IPS DF 4.7 (cell line): ENCODE measurements around the gene PPAT.
"Not testable (repeated sequence)": the region's sequence is repeated elsewhere in the genome, so short reads cannot be mapped to it uniquely, and the experiment has no call there.

Experiments
- DNase-seq: peaks from one replicate; pipeline ENCODE4 v3.0.0-alpha.2; 2013; ENCODE audit warnings: low spot score; ENCODE audit errors: extremely low read depth

Gene PPAT

DNA sequence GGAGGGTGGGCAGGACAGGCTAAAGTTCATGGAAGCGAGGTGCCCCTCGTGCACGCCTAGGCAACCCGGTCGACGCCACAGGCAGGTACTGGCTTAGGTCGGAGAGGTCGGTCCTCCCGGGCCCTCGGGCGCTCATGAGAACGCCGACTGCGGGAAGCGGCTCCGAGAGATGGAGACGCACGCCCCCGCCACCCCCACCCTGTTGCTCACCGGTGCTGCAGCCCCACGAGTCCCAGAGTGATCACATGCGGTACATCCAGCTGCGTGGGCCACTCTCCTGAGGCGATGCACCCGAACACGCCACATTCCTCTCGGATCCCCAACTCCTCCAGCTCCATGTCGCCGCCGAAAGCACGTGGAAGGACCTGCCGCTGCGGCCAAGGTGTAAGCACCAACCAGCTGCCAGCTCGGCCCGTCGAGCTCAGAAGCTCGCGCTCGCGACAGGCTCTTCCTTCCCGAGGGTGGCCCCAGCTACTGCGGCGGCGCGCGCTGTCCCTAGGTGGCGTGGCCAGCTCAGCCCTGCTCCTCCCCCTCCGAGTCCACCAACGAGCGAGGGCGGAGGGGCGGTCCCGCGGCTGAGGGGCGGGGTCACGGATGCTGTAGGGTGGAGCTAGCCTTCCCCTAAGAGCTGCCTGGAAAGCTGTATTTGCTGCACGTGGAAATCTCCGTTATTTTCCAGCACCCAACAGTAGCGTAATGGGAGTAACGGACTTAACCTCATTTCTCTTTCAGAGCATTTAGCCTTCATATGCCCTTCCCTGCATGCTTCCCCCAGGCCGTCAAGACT lies at the start of gene PPAT:
Gene PPAT, minus strand, starts transcription at position 476 of the 787 bp plus-strand sequence. Its CDS starts 138 bp downstream, at position 338.
- DNase-seq = peak; percentile 71

DNA sequence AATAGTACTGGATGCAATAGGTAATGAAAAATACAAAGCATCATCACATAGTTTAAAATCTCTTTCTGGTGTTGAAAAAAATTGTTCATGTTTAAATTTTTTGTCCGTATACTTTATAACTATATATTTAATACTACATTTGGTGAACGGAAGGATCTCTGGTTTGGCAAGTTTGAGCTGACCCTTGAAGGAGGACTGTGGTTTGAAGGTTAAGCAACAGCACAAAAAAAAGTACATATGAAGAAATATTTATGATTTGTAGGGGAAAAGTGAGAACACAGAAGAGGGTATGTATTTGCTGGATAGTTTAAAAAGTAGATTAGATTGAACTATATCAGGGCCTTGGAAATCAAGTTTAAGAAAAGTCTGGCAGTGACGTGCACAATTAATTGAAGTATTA lies 45.3 kb upstream of the PPAT start:
- DNase-seq = no peak

DNA sequence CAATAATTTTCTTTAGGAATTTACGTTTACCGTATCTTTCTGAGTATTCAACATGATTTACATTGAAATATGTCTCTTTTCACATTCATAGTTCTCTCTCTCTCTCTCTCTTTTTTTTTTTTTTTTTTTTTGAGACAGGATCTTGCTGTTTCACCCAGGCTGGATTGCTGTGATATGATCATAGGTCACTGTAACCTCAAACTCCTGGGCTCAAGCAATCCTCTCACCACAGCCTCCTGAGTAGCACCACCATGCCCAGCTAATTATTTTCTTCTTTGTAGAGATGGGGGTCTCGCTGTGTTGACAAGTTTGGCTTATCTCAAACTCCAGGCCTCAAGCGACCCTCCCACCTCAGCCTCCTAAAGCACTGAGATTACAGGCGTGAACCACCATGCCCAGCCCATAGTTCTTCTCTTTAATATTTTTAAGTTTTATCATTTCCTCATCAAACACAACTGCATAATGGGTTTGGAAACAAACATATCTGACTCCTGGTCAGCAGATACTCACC lies 41.8 kb upstream of the PPAT start:
- no peak for DNase-seq

DNA sequence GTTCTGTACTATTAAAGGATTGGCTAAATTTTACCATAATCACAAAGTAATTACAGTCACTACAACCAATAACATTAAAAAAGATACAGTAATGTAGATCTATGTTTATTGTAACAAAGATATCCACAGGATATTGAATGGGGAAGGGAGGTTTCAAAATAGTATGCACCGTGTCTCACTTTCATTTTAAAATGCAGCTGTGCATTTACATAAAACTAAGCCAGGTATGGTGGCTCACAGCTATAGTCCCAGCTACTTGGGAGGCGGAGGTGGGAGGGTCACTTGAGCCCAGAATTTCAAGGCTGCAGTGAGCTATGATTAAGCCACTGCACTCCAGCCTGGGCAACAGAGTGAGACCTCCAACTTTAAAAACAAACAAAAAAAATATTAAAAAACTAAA lies 40.5 kb upstream of the PPAT start:
- no peak for DNase-seq

DNA sequence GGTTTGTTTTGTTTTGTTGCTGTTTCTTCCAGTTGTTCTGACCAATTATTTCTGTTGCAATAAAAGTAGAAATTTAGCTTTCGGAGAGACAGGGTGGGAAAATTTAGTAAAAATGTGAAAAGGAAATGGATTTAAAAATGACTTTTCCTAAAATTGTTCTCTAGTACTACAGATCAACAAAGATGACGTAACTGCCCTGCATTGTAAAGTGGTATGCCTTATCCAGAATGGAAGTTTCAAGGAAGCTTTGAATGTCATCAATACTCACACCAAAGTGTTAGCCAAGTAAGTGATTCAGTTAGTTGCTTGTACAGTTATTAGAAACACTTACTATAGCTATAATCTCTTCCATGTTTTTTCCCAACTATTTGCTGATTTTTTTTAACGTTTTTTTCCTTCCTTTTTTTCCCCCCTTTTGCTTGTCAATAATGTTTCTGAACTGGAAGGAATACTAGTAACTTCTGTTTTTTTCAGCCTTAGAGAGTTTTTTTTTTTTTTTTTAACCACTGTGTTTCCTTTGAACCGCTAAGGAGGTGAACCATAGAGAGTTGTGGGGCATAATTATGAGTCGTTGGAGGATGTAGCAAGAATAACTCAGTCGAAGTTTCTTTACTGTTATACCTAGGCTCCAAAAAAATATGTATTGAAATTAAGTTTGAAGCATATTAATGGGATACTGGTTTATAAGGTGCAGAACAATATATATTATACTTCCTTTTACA lies 34.2 kb upstream of the PPAT start:
- no peak for DNase-seq

DNA sequence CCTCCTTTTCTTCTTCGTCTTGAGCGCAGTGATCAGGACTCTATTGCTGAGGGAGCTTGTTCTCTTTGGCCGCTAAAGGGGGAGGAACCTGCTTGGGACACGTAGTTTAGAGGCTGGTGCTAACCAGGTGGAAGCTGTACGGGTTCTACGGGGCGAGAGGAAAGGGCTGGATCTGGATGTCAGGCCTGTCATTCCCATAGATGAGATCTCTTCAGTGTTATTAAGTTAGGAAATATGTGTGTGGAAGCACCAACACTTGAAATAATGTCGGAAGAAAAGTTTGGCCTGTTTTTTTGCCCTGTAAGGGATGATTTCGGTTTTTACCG lies 32.6 kb upstream of the PPAT start:
- no peak for DNase-seq

DNA sequence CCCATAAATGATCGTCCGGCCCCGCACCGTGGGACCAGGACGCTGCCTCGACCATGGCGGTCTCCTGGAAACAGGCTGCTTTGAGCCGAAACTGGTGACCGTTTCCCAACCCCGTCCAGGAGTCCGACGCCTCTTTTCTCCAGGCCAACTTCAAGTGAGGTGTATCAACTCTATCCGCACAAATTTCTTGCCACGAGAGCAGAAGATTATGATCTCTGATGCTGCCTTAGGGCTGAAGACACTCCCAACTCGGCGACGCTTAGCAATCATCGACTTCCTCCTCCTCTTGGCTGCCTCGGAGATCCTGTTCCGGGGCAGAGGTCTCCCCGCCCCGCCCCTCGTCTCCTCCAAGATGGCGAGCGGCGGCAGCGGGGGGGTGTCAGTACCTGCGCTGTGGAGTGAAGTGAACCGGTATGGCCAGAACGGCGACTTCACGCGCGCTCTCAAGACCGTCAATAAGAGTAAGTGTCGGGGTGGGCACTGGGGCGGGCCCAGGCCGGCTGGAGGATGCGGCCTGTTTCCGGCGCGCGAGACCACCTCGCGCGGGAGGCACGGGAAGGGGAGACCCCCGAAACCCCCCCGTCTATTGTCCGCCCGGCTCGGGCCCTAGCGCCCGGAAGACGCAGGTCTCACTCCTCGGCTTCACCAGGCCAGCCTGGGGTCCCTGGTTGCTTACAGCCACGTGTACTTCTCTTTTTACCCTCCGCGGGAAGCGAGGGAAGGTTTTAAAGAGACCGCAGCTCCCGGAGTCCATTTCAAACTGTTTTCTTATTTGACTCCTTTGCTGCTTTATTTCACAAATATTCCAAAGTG lies 32.1 kb upstream of the PPAT start, which contains the start of gene SRP72:
Gene SRP72, plus strand, starts transcription at position 334 of the 813 bp plus-strand sequence. Its CDS starts 19 bp downstream, at position 353.
- DNase-seq = peak; percentile 41

DNA sequence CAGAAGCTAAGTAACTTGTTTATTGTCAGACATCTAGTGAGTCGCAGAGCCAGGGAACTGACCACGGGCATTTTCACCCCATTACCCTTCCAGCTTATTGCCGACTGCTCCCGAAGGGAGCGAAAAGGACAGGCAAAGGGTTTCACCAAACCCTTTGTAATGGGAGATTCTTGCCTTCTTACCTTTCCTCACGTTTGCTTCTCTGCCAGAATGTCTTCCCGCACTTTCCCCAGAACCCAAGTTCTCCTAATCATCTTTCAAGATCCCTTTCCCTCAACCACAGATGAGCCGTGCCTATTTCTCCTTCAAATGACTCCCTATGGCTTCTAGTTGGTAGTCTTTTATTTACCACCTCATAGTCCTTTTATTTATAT lies 31.5 kb upstream of the PPAT start:
- DNase-seq = no peak

DNA sequence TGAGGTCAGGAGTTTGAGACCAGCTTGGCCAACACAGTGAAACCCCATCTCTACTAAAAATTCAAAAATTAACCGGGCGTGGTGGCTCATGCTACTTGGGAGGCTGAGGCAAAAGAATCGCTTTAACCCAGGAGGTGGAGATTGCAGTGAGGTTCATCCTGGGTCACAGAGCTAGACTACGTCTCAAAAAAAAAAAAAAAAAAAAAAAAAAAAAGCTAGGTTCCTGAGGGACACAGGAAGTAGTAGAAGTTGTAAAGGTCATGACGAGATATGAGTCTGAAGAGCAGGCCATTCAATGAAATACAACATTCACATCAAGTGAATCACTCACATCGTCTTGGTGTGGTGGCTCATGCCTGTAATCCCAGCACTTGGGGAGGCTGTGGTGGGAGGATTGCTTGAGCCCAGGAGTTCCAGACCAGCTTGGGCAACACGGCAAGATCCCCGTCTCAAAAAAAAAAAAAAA lies 30.9 kb upstream of the PPAT start:
- not testable (repeated sequence) for DNase-seq

DNA sequence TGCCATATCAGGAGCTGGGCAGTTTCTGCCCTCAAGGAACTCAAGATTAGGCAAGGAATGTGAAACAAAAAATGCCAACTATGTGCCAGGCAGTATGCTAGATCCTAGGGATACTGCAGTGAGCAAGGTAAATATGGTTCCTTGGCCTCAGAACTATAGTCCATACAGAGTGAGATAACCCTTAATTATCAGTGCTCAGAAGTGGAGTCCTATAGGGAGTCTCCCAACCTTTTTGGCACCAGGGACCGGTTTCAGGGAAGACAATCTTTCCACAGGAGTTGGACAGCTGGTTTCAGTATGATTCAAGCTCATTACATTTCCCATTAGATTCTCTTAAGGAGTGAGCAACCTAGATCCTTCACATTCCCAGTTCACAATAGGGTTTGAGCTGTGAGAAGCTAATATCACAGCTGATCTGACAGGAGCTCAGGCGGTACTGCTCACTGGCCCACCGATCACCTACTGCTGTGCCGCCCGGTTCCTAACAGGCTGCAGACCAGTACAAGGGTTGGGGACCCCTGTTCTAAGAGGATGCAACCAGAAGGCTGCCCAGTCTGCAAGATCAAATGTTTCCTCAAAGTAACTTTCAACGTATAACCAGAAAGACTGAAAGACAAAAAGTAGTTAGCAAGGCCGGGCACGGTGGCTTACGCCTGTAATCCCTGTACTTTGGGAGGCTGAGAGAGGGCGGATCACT lies 30.3 kb upstream of the PPAT start:
- DNase-seq = no peak

DNA sequence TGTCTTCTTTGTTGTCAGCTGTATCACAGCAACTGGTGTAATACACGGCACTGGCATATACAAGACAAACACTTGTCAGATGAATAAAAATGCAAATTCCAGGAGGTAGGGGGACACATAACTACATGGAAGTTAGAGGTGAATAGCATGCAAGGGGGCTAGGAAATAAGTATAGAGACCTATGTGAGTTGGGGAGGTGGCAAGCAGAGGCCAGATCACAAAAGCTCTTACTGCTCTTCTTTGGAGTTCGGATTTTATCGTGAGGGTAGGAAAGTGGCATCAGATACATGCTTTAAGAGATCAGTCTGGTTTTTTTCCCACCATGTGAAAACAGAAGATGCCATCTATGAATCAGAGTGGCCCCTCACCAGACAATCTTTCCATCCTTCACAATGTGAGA lies 29.2 kb upstream of the PPAT start:
- no peak for DNase-seq

DNA sequence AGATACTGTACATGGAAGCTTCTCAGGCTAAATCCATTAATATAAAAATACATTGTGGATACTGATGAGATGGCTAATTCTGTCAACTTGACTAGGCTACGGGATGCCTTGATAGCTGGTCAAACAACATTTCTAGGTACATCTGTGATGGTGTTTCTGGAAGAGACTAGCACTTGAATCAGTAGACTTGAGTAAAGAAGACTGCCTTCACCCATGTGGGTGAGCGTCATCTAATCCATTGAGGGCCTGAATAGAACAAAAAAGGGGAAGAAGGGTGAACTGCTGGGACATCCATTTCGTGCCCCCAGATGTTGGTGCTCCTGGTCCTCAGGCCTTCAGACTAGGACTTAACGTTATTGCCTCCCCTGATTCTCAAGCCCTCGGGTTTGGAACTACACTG lies 28.3 kb upstream of the PPAT start:
- no peak for DNase-seq

DNA sequence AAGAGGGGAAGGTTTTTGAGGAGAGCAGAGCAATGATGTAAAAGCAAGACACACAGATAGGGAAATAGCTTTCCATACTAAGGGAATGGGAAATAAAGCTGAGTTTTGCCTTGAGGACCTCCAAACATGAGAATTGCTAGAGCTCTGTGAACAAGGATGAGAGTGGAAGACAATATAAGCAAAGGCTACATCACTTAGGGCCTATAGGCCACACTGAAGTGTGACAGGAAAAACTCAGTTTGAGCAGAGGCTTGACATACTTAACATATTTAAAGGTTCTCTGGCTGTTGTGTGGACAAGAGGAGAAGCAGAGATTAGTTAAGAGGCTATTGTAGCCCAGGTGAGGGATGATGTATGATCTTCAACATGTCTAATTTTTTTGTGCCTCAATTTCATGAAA lies 26.7 kb upstream of the PPAT start:
- DNase-seq = no peak

DNA sequence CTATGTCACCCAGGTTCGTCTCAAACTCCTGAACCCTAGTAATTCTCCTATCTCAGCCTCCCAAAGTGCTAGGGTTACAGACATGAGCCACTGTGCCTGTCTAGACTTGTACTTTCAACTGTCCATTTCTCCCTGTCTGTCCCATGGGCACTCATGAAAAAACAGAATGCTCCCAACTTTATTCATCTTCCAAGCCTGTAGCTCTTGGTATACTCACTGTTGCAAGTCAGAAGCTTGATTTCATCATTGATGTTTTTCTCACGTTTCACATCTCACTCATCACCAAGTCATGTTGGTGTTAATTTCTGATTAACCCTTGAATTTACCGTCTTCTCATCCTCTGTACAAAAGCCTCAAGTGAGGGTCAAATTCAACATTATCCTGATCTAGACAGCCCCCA lies 24.7 kb upstream of the PPAT start:
- DNase-seq = no peak

DNA sequence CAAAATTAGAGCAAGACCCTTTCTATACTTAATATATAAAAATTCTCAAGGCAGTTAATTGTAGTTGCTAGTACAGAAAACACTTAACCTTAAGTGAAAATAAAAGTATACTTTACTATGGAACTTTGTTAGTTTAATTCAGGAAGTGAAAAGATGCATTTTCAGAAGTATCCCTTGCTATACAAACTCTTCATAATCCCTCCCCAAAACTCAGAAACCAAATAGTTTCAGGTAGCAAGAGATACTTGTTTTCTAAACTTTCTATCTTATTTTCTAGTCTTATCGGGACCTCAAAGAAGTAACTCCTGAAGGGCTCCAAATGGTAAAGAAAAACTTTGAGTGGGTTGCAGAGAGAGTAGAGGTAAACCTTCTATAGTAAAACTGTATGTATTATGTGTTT lies 14.9 kb upstream of the PPAT start:
- DNase-seq = no peak

DNA sequence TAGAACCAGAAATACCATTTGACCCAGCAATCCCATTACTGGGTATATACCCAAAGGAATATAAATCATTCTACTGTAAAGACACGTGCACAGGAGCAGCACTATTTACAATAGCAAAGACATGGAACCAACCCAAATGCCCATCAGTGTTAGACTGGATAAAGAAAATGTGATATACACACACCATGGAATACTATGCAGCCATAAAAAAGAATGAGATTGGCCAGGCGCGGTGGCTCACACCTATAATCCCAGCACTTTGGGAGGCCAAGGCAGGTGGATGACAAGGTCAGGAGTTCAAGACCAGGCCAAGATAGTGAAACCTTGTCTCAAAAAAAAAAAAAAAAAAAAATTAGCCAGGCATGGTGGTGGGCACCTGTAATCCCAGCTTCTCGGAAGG lies 14.1 kb upstream of the PPAT start:
- DNase-seq = not testable (repeated sequence)

DNA sequence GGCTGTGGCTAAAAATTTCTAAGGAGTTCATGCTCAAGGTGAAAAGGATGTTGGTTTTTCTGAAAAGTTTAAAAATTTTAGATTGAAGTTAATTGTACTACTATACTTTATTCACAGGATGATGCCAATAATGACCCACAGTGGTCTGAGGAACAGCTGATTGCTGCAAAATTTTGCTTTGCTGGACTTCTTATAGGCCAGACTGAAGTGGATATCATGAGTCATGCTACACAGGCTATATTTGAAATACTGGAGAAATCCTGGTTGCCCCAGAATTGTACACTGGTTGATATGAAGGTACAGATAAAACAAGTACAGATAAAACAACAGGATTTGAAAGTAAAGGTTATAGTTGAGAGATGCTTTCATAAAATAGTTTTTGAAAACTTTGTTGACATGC lies 12.9 kb upstream of the PPAT start:
- DNase-seq = no peak

DNA sequence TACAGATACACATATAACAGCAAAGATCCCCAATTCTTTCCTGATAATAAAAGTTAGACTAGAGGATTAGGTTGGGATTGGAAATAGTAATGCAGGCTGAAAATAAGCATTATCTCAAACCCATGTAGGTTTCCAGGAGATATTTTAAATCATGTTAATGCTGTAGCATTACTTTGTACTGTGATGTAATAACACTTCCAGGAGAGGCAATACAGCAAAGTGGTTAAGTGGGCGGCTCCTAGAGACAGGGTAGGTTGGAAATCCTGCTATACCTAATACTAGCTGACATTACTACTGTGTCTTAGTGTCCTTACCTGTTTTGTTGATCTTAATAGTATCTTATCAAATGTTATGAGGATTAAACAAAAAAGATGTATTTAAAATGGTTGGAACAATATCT lies 10.3 kb upstream of the PPAT start:
- DNase-seq = no peak

DNA sequence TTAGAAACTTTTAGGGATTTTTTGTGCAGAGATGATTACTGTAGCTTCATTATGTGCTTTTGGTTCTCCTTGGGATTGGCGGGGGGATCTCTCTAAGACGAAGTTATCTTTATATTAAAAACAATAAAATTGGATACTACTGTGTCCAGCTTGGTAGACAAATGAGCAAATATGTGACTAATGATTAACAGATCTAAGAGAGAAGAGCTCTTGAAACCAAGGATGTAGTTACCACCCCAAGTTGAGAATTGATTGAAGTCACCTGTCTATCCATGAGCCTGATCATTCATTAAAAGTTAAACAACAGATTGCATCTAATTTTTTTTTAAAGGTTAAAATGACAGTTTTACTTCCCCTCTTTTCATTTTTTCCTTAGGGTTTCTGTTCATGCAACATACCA lies 9.3 kb upstream of the PPAT start:
- no peak for DNase-seq

DNA sequence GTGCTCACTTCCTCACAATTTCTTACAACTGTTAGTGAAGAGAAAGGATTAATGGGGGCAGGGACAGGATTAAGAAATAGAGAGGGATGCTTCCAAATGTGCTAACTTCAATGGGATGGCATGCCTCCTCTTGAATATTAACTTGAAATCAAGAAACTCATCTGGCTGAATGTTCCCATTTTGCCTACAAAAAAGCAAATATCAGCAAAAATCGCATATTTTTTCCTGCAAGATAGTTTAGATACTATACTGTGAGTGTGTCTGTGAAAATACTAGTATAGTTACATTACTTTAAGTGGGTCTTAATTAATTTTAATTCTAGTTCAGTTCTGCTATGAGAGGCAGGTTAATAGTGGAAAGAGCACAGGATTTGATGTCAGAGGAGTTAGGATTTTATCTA lies 5.6 kb upstream of the PPAT start:
- DNase-seq = no peak

DNA sequence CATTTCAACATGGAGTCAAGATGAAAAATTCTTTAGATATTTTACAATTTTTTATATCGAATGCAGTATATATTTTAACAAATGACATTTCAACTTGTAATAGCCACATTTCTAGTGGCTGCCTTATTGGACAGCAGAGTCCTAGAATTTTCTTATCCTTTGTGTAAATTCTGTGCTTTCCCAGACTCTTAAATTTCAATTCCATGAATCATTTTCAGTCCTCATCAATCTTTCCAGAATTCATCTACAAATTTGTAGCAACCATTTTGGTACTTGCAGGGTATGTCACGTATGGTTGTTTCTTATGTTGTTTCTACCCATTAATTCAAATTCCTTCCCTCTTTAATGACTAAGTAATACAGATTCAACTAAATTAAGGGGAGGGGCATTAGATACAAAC lies 3.4 kb upstream of the PPAT start:
- no peak for DNase-seq
